Nephron (organoid): ENCODE data around the gene TMEM233.

Experiments used
- H3K27ac Mint-ChIP-seq, 3 experiments: 2 replicates each; pipeline ENCODE4 v1.8.0; 2020; ENCODE audit warnings: mixed read lengths in 3 of 3, mild to moderate bottlenecking in 2 of 3, moderate library complexity in 1 of 3
- H3K27me3 Mint-ChIP-seq: 2 replicates; pipeline ENCODE4 v1.8.0; 2021; ENCODE audit warnings: low read depth, mild to moderate bottlenecking, moderate library complexity, mixed read lengths
- H3K36me3 Mint-ChIP-seq: 2 replicates; pipeline ENCODE4 v1.8.0; 2020; ENCODE audit warnings: low read depth, mixed read lengths
- H3K4me1 Mint-ChIP-seq: 2 replicates; pipeline ENCODE4 v1.8.0; 2020; ENCODE audit warnings: mixed read lengths
- H3K4me3 Mint-ChIP-seq, 3 experiments: 2 replicates each; pipeline ENCODE4 v1.8.0; 2020; ENCODE audit warnings: mild to moderate bottlenecking in 3 of 3, mixed read lengths in 3 of 3, moderate library complexity in 2 of 3
- H3K9me3 Mint-ChIP-seq: 2 replicates; pipeline ENCODE4 v1.8.0; 2020; ENCODE audit warnings: mixed read lengths
- TF ChIP-seq, protein P1 (sequence below), 3 experiments: fragments of 200-600 bp; sonication (generic); IDR thresholded peaks; one replicate each; pipeline ENCODE4 v1.5.0; 2021; ENCODE audit warnings: antibody characterized with exemption in 3 of 3; ENCODE audit not compliant: unreplicated experiment in 3 of 3

The TMEM233 gene

DNA sequence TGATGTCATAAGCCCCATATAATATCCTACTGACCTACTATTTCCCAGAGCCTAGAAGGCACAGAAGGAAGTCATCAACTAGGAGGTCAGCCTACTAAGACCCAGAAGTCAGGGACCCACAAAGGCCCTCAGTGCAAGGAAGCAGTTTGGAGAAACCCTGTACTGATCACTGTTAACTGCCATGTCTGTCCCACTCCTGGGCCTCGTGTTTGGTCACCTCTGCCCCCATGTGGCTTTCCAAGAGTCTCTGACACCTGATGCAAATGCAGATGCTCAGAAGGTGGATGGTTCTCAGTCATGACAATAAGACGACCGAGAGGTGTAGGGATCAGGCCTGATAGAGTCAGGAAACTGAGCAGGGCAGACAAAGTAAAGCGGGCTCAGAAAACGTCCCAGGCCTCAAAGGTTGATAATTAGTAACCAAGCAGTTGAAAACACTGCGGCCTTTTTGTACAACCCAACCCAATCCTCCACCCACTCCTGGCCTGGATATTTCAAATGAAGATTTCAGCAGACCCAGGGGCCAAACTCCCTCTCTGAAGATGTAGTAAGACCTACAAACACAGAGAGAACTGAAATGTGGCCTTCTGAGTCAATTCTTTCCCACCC is 97.7 kb downstream of the TMEM233 start:
- peaks cover 27% of the 10 kb centered on the region for H3K36me3 Mint-ChIP-seq
- TF ChIP-seq, protein P1, sequence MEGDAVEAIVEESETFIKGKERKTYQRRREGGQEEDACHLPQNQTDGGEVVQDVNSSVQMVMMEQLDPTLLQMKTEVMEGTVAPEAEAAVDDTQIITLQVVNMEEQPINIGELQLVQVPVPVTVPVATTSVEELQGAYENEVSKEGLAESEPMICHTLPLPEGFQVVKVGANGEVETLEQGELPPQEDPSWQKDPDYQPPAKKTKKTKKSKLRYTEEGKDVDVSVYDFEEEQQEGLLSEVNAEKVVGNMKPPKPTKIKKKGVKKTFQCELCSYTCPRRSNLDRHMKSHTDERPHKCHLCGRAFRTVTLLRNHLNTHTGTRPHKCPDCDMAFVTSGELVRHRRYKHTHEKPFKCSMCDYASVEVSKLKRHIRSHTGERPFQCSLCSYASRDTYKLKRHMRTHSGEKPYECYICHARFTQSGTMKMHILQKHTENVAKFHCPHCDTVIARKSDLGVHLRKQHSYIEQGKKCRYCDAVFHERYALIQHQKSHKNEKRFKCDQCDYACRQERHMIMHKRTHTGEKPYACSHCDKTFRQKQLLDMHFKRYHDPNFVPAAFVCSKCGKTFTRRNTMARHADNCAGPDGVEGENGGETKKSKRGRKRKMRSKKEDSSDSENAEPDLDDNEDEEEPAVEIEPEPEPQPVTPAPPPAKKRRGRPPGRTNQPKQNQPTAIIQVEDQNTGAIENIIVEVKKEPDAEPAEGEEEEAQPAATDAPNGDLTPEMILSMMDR (IDR thresholded peaks at IDR 0.05; ENCODE audit: unreplicated experiment in 3 of 3): no peak
- peak overlapping the region; percentile 68 to 87 (median 85) for H3K27ac Mint-ChIP-seq
- no peaks in the 10 kb centered on the region for H3K9me3 Mint-ChIP-seq
- H3K4me1 Mint-ChIP-seq: peaks cover 35% of the 10 kb centered on the region
- no peak overlapping the region for H3K4me3 Mint-ChIP-seq
- no peaks in the 10 kb centered on the region for H3K27me3 Mint-ChIP-seq

DNA sequence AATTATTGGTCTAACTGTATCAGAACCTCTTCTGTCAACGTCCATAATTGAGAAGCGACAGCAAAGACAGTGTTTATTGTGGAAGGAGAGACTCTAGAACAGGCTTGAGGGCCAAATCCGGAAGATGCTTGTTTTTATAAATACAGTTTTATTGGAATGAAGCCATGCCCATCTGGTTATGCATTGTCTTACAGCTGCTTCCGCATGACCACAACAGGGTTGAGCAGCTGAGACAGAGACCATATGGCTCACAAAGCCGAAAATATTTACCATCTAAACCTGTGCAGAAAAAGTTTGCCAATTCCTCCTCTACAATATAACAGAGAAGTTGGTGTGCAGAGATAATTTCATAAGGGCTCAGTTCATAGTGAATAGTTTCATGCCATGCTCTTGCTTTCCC is 98.8 kb downstream of the TMEM233 start:
- Mint-ChIP-seq H3K4me1 (peaks cover 28% of the 10 kb centered on the region), H3K27ac (peak overlapping the region; percentile 76 to 92 (median 84)), H3K9me3 (no peaks in the 10 kb centered on the region), H3K4me3 (no peak overlapping the region), H3K27me3 (no peaks in the 10 kb centered on the region), H3K36me3 (peaks cover 25% of the 10 kb centered on the region)
- TF ChIP-seq, protein P1 (IDR thresholded peaks at IDR 0.05; ENCODE audit: unreplicated experiment in 3 of 3): no peak
